GM06990 (cell line): ENCODE data around the gene STX11.
"Not testable (repeated sequence)": the region's sequence is repeated elsewhere in the genome, so short reads cannot be mapped to it uniquely, and the experiment has no call there.

Experiments used
- DNase-seq: peaks from one replicate; pipeline ENCODE4 v3.0.0-alpha.2; 2011; ENCODE audit not compliant: insufficient read length; ENCODE audit errors: extremely low read depth
- H3K27me3 ChIP-seq: replicated peaks from 2 replicates; pipeline ENCODE4 v1.6.0; 2011; ENCODE audit warnings: low read length; ENCODE audit not compliant: control insufficient read depth, insufficient read depth
- H3K36me3 ChIP-seq: 2 replicates; pipeline ENCODE4 v1.5.1; 2011; ENCODE audit warnings: low read length; ENCODE audit not compliant: control insufficient read depth, insufficient read depth
- H3K4me3 ChIP-seq: replicated peaks from 2 replicates; pipeline ENCODE4 v1.5.1; 2011; ENCODE audit warnings: low read depth, mild to moderate bottlenecking, control low read depth, low read length
- CTCF ChIP-seq: IDR thresholded peaks from 2 replicates; pipeline ENCODE4 v1.5.1; 2011; ENCODE audit warnings: low read length, control low read depth, mild to moderate bottlenecking, inconsistent platforms; ENCODE audit not compliant: insufficient read depth, poor library complexity, severe bottlenecking

STX11 gene

GRCh38 chr6:144176043-144176442 is 25.7 kb downstream of the STX11 start:
- Histone ChIP-seq H3K27me3 (no peaks in the 10 kb centered on the region), H3K4me3 (no peak overlapping the region), H3K36me3 (peaks cover 5% of the 10 kb centered on the region)
- no peak for TF ChIP-seq CTCF
- DNase-seq = no peak

GRCh38 chr6:144177726-144178125 is 27.4 kb downstream of the STX11 start:
- TF ChIP-seq CTCF = no peak
- DNase-seq = no peak
- H3K4me3 ChIP-seq = no peak overlapping the region
- no peaks in the 10 kb centered on the region for H3K27me3 ChIP-seq
- H3K36me3 ChIP-seq = peaks cover 3% of the 10 kb centered on the region

GRCh38 chr6:144178323-144178722 is 28.0 kb downstream of the STX11 start:
- no peak overlapping the region for H3K4me3 ChIP-seq
- TF ChIP-seq CTCF = no peak
- no peaks in the 10 kb centered on the region for H3K27me3 ChIP-seq
- no peak for DNase-seq
- H3K36me3 ChIP-seq = peaks cover 3% of the 10 kb centered on the region

GRCh38 chr6:144179237-144179636 is 28.9 kb downstream of the STX11 start:
- Histone ChIP-seq H3K4me3 (no peak overlapping the region), H3K36me3 (peaks cover 3% of the 10 kb centered on the region), H3K27me3 (no peaks in the 10 kb centered on the region)
- DNase-seq = no peak
- TF ChIP-seq CTCF = no peak

GRCh38 chr6:144179828-144180227 is 29.5 kb downstream of the STX11 start:
- no peak for DNase-seq
- no peaks in the 10 kb centered on the region for H3K27me3 ChIP-seq
- no peak for TF ChIP-seq CTCF
- H3K36me3 ChIP-seq = peaks cover 3% of the 10 kb centered on the region
- H3K4me3 ChIP-seq = no peak overlapping the region

GRCh38 chr6:144180354-144180753 is 30.0 kb downstream of the STX11 start:
- H3K4me3 ChIP-seq, H3K36me3 ChIP-seq, H3K27me3 ChIP-seq, DNase-seq: not testable (repeated sequence)
